HCT116 (cell line): ENCODE results near the gene LRRC4. TPM values are rescaled to one million over a fixed set of nuclear protein-coding genes. Genes with fewer than 3 reads are reported as not detected.

Experiments used
- ATAC-seq: fragments of 200-7000 bp; cut with Tn5 transposase; 2 replicates; pipeline ENCODE4 v1.9.1; 2020; ENCODE audit warnings: mild to moderate bottlenecking, moderate library complexity
- BruUV-seq: library from RNA; stranded (reverse); fragments of 400-500 nt; replicated peaks from 2 replicates; lab custom pipeline; 2021; lab: Mats Ljungman, UMichigan
- CTCF ChIA-PET: fragments of 300-600 bp; sonication (Branson Sonifier 250); formaldehyde crosslinking; loops from one replicate; lab custom pipeline; 2021; ENCODE audit warnings: antibody characterized with exemption; lab: Charles Lee
- POLR2A ChIA-PET: fragments of 300-600, 350-600 bp; sonication (Branson Sonifier 250); formaldehyde crosslinking; loops from one replicate; lab custom pipeline; 2021; ENCODE audit warnings: antibody characterized with exemption; lab: Charles Lee
- RAD21 ChIA-PET, 2 experiments: fragments of 300-600 bp; sonication (Branson Sonifier 250); formaldehyde crosslinking; loops; one replicate each; lab custom pipeline; 2023; ENCODE audit warnings: low total read pairs in 2 of 2; ENCODE audit not compliant: uncharacterized antibody in 2 of 2, unreplicated experiment in 2 of 2, low non-redundant PET in 1 of 2; lab: Charles Lee
- DNase-seq: peaks from one replicate; pipeline ENCODE4 v3.0.0-alpha.2; 2010; ENCODE audit warnings: low read depth, low spot score
- H2AFZ ChIP-seq: fragments of 200-600 bp; shearing (Covaris generic), sonication (generic); 2 replicates; pipeline ENCODE4 v1.6.1; 2017; ENCODE audit warnings: low read depth, mixed run types, mixed read lengths, antibody characterized with exemption, low read length; ENCODE audit not compliant: poor library complexity, severe bottlenecking
- H3K27ac ChIP-seq: 2 replicates; pipeline ENCODE4 v1.5.1; 2012; ENCODE audit warnings: low read depth, low read length
- H3K27me3 ChIP-seq: fragments of 200-600 bp; sonication (generic); 2 replicates; pipeline ENCODE4 v1.6.1; 2016; ENCODE audit warnings: mixed run types, low read length, mixed read lengths; ENCODE audit not compliant: insufficient read depth
- H3K36me3 ChIP-seq, 2 experiments: fragments of 200-500 bp in 1 of 2; fragments of 200-600 bp in 1 of 2; sonication (Bioruptor generic) in 1 of 2; sonication (generic) in 1 of 2; 2 replicates each; pipeline versions ENCODE4 v1.5.1 to v1.6.1; 2014 to 2016; ENCODE audit warnings: low read length in 2 of 2, inconsistent platforms in 1 of 2, mixed read lengths in 1 of 2, mixed run types in 1 of 2; ENCODE audit not compliant: insufficient read depth in 2 of 2, control insufficient read depth in 1 of 2
- H3K4me1 ChIP-seq, 2 experiments: fragments of 200-600 bp in 1 of 2; sonication (generic) in 1 of 2; 2 replicates each; pipeline versions ENCODE4 v1.5.1 to v1.6.1; 2012 to 2017; ENCODE audit warnings: low read length in 2 of 2, inconsistent platforms in 1 of 2, mild to moderate bottlenecking in 1 of 2, mixed read lengths in 1 of 2, mixed run types in 1 of 2, moderate library complexity in 1 of 2; ENCODE audit not compliant: insufficient read depth in 2 of 2, control insufficient read depth in 1 of 2
- H3K4me2 ChIP-seq: fragments of 200-600 bp; sonication (generic); 2 replicates; pipeline ENCODE4 v1.6.1; 2017; ENCODE audit warnings: mixed run types, low read length, mixed read lengths
- H3K4me3 ChIP-seq, 2 experiments: fragments of 200-600 bp in 1 of 2; sonication (generic) in 1 of 2; replicated peaks in 1 of 2; 2 replicates each; pipeline ENCODE4 v1.5.1; 2011 to 2016; ENCODE audit warnings: low read length in 2 of 2, control low read depth in 1 of 2, low read depth in 1 of 2, mild to moderate bottlenecking in 1 of 2, mixed read lengths in 1 of 2, mixed run types in 1 of 2
- H3K79me2 ChIP-seq: fragments of 200-600 bp; sonication (generic); 2 replicates; pipeline ENCODE4 v1.6.1; 2017; ENCODE audit warnings: mild to moderate bottlenecking, mixed run types, low read length, moderate library complexity, mixed read lengths; ENCODE audit not compliant: insufficient read depth
- H3K9ac ChIP-seq: fragments of 200-600 bp; sonication (generic); 2 replicates; pipeline ENCODE4 v1.6.1; 2016; ENCODE audit warnings: low read length, mixed read lengths
- H3K9me2 ChIP-seq: fragments of 200-600 bp; sonication (generic), shearing (Covaris generic); 2 replicates; pipeline ENCODE4 v1.6.1; 2017; ENCODE audit warnings: mixed run types, mild to moderate bottlenecking, moderate library complexity; ENCODE audit not compliant: insufficient read depth
- H3K9me3 ChIP-seq, 2 experiments: fragments of 200-500 bp in 1 of 2; fragments of 200-600 bp in 1 of 2; sonication (Bioruptor generic) in 1 of 2; sonication (generic) in 1 of 2; 2 replicates each; pipeline ENCODE4 v1.6.1; 2014 to 2017; ENCODE audit warnings: low read length in 2 of 2, mixed read lengths in 2 of 2, inconsistent platforms in 1 of 2, low read depth in 1 of 2, mild to moderate bottlenecking in 1 of 2, mixed run types in 1 of 2, moderate library complexity in 1 of 2; ENCODE audit not compliant: control insufficient read depth in 1 of 2, insufficient read depth in 1 of 2
- H4K20me1 ChIP-seq: fragments of 200-600 bp; sonication (generic), shearing (Covaris generic); 2 replicates; pipeline ENCODE4 v1.6.1; 2017; ENCODE audit warnings: mixed run types, mild to moderate bottlenecking, moderate library complexity; ENCODE audit not compliant: insufficient read depth
- CBX3 ChIP-seq: IDR thresholded peaks from 2 replicates; pipeline ENCODE4 v1.6.1; 2012; ENCODE audit warnings: low read depth
- CEBPB ChIP-seq: IDR thresholded peaks from 2 replicates; pipeline ENCODE4 v1.6.1; 2012; ENCODE audit warnings: low read depth
- EZH2phosphoT487 ChIP-seq: fragments of 200-600 bp; IDR thresholded peaks from 2 replicates; pipeline ENCODE4 v1.6.1; 2018; ENCODE audit warnings: antibody characterized with exemption, borderline replicate concordance
- FOSL1 ChIP-seq: IDR thresholded peaks from 2 replicates; pipeline ENCODE4 v1.6.1; 2012; ENCODE audit warnings: low read depth
- REST ChIP-seq: IDR thresholded peaks from 2 replicates; pipeline ENCODE4 v1.6.1; 2012; ENCODE audit warnings: low read depth
- SIN3A ChIP-seq: IDR thresholded peaks from 2 replicates; pipeline ENCODE4 v1.6.1; 2012; ENCODE audit warnings: low read depth
- SRF ChIP-seq: IDR thresholded peaks from 2 replicates; pipeline ENCODE4 v1.6.1; 2012; ENCODE audit warnings: low read depth
- TCF7L2 ChIP-seq: IDR thresholded peaks from 2 replicates; pipeline ENCODE4 v1.7.0; 2011; ENCODE audit warnings: borderline replicate concordance, inconsistent platforms; ENCODE audit not compliant: insufficient read depth, insufficient read length; ENCODE audit errors: extremely low read depth
- intact Hi-C: fragments of 100-400 bp; cut with micrococcal nuclease; formaldehyde crosslinking; loops from 2 replicates; pipeline ENCODE4 v1.10.0; 2022
- total RNA-seq: library from RNA; stranded (reverse); gene quantifications from one replicate; pipeline ENCODE4 v1.2.1, GENCODE V29; 2021; ENCODE audit not compliant: unreplicated experiment
- TF ChIP-seq, protein P1 (sequence below): IDR thresholded peaks from 2 replicates; pipeline ENCODE4 v1.6.1; 2012

LRRC4 gene
- total RNA-seq, 1 experiment from 2014 or later = not detected

- CTCF ChIA-PET = no interaction called here
- RAD21 ChIA-PET = no interaction called here
- BruUV-seq = no TSS peak
- Histone ChIP-seq H3K27ac (no peak overlapping the region), H3K36me3 (peaks cover 3 to 10% of the 10 kb centered on the region in 2 experiments; a peak in 2 of 4 replicates), H3K4me2 (no peak overlapping the region)
- intact Hi-C loops = no loop called here
- POLR2A ChIA-PET = no interaction called here
- no peak for TF ChIP-seq SIN3A
- TF ChIP-seq SRF = no peak
- no peak for TF ChIP-seq CEBPB
- no peak for TF ChIP-seq TCF7L2
- no peak for TF ChIP-seq EZH2phosphoT487
- no peak for TF ChIP-seq FOSL1
- TF ChIP-seq, protein P1, sequence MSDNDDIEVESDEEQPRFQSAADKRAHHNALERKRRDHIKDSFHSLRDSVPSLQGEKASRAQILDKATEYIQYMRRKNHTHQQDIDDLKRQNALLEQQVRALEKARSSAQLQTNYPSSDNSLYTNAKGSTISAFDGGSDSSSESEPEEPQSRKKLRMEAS = no peak
- no peak for TF ChIP-seq CBX3
- TF ChIP-seq REST = no peak
- TF ChIP-seq, all 23 proteins: peak for 0
- Histone ChIP-seq H3K27me3 (no peaks in the 10 kb centered on the region), H2AFZ (no peak overlapping the region), H3K9me2 (no peaks in the 10 kb centered on the region), H3K4me1 (no peaks in the 10 kb centered on the region), H3K79me2 (no peaks in the 10 kb centered on the region), H3K9me3 (no peaks in the 10 kb centered on the region), H4K20me1 (no peaks in the 10 kb centered on the region), H3K4me3 (no peak overlapping the region), H3K9ac (no peak overlapping the region)
- ATAC-seq (no peak), DNase-seq (no peak)
Observed at GRCh38 chr7:127995156-127995880, 35.9 kb downstream of the LRRC4 start.
